HG03469 (cell line): ENCODE measurements around the gene KICS2.

Experiments
- ATAC-seq: cut with Tn5 transposase; IDR thresholded peaks from one replicate; pipeline ENCODE4 v1.9.1; 2021; ENCODE audit warnings: mild to moderate bottlenecking, moderate library complexity, moderate number of reproducible peaks; ENCODE audit not compliant: unreplicated experiment

The KICS2 gene

DNA sequence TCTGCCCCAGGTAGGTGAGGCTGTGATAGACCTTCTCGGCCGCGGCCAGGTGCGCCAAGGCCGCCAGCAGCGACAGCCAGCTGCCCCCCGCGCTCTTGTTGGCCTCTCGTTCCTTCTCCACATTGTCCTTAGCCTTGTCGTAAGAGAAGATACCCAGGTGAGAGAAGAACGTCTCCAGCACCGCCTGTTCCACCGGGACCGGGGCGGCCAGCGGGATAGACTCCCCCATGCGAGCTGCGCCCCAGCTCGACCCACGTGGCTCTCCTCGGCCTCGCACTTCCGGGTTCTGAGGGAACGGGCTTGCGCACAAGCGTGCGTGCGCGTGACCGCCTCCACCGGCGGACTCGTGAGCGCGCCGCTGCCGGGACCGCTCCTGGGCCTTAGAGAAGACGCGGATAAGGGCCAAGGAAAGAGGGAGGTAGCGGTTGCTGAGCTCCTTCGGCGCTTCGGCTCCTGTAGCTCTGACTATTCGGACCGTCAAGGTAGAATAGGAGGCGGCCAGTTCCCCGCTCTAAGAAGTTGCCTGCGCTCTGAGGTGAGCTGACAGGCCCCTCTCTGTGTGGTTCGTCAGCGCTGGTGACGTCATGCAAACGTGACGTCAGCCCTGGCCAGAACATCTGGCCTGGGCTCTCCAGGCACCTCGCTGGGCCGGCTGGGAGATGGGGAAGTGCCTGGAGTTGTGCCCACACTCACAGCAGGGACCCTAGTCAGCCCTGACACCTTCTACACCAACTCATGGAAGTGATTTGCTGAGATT is at the start of gene KICS2:
Gene KICS2 (minus strand): TSS at position 288 of the 757 bp plus-strand sequence. CDS start 59 bp downstream, at position 229.
- peak; percentile 85 for ATAC-seq

DNA sequence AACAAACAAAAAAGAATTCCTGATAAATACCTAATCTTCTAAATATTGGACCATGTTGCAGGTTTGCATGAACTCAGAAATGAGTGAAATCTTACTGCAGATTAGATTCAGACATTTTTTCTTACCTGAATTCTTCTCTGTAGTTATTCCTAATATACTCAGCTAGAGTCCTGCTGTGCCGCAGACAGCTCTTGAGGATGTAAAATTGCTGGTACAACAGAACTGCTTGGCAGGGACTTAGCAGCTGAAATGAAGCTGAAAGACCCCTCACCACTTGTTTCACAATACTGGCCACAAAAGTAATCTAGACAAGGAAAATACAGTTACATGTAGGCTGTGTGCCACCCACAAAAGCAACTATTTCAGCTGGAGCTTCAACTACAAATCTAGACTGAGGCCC is 48.3 kb upstream of the KICS2 start:
- ATAC-seq, result no peak

DNA sequence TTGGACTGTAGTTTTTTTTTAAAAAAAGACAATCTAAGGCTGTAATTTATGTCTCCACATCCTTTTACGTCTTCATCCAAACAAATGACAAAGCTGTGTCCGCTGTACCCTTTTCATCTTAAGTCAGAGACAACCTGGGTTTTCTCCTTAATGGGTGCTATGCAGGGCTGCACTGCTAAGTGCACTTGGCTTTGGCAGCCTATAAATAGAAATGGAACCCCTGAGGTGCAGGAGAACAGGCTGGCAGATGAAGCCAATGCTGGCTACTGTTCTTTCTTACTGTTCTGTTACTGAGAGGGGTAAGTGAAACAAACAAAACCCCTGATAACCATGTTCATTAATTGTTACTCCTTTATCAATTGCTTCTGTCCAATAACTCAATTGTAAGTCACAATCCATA is 47.1 kb upstream of the KICS2 start:
- no peak for ATAC-seq

DNA sequence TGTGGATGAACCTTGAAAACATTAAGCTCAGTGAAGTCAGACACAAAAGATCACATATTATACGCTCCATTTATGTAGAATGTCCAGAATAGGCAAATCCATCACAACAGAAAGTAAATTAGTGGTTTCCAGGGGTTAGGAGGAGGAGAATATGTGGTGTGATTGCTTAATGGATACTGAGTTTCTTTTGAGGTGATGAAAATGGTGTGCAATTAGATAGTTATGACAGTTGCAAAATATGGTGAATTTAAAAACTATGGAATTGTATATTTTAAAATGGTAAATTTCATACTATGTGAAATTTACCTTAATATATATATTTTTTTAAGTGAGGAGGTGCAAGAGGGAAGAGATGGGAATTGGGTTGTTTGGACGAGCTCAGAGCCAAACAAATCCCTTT is 46.3 kb upstream of the KICS2 start:
- ATAC-seq, result no peak

DNA sequence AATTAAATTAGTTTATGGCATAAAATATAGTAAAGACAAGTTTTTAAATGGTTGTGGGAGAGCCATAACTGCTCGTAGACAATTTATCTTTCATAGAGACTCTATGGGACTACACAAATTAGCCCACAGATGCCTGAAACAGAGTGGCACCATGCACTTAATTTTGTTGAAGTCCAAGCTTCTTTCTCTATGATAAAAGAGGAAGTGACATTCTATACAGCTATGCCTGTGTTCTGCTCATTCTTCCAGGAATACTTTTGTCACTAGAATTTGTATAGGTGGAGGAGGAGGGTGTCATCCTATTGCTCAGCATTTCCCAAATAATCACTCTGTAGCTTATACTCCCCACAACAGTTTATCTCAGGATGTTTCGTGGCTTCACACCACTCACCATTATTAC is 43.7 kb upstream of the KICS2 start:
- no peak for ATAC-seq

DNA sequence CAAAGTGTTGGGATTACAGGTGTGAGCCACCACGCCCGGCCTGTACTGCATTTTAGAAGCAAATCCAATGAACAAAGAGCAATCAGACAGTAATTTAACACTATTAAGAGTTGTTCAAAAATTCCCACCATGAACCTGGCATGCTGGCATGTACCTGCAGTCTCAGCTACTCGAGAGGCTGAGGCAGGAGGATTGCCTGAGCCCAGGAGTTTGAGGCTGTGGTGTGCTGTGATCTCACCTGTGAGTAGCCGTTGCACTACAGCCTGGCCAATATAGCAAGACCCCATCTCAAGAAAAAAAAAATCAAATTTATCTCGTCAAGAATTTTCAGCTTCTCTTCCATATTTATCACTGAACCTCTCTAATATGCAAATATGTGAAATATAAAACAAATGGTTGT is 39.7 kb upstream of the KICS2 start:
- no peak for ATAC-seq

DNA sequence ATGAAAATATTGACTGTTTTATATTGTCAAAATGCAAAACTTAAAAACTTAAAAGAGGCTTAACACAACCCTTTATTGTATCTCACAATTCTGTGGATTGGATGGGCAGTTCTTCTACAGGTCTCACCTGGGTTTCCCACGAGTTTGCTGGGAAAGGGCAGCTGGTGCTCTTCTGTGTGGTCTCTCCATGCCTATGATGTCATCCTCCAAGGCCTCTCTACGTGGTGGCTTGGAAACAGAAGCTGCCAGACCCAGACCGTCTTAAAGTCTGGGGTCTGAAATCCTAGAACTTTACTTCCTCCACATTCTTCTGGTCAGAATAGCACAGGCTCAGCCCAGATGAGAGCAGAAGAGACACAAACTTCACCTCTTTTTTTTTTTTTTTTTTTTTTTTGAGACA is 36.5 kb upstream of the KICS2 start:
- no peak for ATAC-seq

DNA sequence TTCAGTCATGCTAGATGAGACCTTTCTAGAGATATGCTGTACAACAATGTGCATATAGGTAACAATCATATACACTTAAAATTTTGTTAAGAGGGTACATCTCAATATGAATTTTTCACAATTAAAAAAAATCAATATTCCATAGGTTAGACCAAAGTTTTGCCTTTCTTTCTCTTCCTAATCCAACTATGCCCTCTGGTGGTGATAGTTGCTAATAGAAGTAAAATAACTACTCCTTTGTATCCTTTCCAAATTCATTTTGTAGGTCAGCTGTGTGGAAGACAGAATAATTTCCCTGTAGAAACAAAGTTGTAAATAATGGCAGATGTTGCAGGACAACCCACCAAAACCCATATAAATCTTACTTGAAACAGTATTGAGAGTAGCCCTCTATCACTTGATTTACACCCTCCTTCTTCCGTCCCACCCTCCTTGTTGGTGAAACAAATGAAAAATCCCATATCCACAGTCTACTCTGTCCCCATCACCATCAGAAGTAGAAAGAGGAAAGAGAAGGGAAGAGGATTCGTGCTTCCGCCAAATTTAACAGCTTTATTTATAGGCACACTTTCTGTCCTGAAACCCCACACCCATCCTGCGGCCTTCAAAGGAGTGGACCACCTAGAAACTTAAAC is 34.2 kb upstream of the KICS2 start:
- no peak for ATAC-seq

DNA sequence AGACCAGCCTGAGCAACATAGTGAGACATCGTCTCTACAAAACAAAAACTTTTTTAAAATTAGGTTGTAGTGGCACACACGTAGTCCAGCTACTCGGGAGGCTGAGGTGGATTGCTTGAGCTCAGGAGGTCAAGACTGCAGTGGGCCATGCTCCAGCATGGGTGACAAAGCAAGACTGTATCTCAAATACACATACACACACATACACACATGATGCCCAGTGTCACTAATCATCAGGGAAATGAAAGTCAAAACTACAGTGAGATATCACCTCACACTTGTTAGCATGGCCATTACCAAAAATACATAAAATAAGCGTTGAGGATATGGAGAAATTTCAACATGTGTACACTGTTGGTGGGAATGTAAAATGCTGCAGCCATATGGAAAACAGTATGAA is 33.2 kb upstream of the KICS2 start:
- no peak for ATAC-seq

DNA sequence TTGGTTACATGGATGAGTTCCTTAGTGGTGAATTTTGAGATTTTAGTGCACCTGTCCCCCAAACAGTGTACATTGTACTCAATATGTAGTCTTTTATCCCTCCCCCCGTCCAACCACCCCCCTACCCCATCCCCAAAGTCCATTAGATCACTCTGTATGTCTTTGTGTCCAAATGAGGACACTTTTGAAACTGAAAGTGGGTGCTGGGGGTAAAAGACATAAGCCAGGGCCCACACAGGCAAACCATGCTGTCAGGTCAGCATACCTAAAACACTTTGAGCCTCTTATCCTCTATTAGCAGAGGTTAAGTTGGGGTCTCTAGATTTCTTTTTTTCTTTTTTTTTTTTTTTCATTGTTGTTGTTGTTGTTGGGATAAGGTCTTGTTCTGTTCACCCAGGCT is 31.3 kb upstream of the KICS2 start:
- no peak for ATAC-seq

DNA sequence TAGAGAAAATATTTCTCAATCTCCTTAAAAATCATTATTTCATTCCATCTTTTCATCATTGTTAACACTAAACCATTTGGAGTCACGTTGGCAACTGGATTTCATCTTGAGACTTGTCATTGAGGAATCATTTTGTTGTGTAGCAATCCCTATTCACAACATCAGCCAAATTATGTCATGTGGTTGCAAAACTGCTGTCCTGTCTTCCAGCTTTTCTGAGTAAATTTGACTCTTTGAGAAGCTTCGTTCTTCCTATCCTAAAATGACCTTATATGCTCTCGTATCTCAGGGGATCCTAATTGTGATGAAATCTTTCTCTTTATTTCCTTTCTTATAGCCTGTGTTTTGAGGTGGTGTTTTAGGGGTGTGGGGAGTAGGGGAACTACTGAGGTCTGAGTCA is 30.6 kb upstream of the KICS2 start:
- no peak for ATAC-seq

DNA sequence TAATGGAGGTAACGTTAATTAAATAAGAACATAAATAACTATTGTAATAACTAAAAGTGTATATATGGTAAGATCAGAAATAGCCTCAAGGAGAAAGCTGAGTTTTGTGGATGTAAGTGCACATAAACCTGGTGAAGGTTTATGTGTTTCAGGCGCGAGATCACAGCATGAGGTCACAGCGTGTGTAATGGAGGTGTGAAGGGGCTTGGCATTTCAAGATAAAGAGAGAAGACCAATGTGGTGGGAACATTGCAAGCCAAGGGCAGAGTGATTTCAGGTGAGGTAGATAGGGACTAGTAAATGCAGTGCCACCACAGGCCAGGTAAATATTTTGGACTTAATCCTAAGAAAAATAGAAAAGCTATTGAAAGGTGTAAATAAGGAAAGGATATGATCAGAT is 21.7 kb upstream of the KICS2 start:
- ATAC-seq, result no peak

DNA sequence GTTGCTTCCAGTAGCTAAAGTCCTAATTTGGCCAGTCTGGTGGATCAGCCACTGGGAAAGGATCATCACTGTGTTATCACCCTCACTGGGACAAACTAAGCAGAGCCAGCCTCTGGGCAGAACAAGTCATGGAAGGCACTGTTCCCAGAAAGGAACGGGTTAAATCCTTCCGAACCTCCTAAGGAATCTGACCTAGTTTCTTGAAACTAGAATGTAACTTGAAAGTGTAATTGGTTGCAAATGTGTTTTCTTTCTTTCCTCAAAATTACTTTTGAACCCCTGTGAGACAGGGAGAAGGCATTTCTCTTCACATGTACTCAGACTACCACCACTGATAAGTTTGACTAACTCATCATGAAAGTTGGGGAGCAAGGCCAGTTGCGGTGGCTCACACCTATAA is 18.7 kb upstream of the KICS2 start:
- no peak for ATAC-seq

DNA sequence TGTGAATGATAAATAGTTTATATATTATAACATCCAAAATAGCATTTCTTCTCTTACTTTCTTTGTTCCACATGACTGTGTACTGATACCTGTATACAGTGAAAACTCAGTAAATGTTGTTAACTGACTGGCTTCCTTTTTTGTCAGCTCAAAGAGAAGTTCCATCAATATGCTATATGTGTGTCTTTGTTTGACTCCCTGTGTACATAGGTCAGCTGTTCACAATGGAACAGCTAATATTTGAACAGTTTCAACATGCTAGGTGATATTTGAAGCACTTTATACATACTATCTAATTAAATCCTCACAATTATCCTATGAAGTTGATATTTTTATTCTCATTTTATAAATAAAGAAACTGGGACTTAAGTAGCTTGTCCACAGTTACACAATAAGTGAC is 15.3 kb upstream of the KICS2 start:
- no peak for ATAC-seq

DNA sequence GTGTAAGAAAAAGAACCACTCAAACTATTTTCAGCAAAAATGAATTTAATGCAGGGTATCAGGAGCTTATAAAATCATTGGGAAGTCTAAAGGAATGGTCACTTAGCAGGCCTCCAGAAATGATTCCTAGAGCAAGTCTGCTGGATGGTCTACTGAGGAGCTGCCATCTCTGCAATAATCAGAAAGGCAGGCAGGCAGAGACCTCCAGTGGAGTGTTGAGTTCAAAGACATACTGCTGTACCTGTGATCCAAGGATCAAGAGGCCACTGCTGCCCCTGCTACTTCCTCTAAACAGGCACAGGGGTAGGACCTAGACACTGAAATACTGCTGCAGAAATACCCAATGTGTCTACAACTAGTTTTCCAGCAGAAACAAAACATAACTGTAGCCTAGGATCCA is 14.5 kb upstream of the KICS2 start:
- ATAC-seq, result no peak

DNA sequence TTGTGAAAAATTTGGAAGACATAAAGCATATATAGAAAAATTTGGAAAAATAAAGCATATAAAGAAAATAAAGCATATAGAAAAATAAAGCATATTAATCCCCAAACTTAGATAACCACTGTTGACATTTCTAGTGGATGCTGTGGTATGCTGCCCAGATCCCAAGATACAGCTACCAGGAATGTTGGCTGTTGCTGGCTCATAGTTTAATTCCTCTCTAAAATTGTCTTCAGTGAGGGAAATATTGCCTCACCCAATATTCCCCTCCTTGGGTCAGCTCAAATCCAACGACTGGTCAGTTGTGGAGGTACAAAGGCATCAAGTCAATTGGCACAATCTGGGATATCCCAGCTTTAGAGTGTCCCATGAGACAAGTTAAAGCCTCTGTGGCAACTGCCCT is 10.1 kb upstream of the KICS2 start:
- no peak for ATAC-seq

DNA sequence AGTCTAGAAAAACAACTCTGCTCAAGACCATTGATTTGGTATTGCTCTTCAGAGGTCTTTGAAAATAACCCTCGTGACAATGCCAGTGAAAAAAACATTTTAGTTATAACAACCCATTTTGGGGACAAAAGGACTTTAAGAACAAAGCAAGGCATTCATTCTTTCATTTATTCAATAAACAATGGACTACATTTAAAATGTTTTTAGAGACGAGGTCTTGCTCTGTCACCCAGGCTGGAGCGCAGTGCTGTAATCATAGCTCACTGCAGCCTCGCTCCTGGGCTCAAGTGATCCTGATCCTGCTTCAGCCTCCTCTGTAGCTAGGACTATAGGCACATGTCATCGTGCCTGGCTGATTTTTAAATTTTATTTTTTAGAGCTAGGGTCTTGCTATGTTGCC is 7.7 kb upstream of the KICS2 start:
- ATAC-seq, result no peak

DNA sequence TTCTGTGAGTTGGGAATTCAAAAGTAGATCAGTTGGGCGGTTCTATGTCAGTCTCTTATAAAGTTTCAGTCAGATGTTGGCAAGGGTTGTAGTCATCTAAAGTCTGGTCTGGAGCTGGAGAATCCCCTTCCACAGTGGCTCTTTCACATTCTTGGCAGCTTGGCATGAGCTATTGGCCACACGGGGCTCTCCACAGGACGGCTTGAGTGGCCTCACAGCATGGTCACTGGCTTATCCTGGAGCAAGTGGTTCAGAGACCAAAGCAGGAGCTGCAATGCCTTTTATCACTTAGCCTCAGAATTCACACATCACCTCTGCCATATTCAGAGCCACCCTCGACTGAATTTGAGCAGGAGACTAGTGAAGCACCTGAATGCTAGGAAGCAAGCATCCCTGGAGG is 7.1 kb upstream of the KICS2 start:
- ATAC-seq, result no peak

DNA sequence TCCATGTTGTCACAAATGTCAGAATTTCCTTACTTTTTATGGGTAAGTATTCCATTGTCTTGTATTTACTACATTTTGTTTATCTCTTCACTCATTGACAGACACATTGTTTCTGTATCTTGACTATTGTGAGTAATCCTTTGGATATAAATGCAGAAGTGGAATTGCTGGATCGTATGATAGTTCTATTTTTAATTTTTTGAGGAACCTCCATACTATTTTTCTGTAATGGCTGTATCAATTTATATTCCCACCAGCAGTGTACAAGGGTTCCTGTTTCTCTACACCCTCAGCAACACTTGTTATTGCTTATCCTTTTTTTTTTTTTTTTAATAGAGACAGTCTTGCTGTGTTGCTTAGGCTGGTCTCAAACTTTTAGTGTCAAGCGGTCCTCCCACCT is 3.5 kb upstream of the KICS2 start:
- no peak for ATAC-seq

DNA sequence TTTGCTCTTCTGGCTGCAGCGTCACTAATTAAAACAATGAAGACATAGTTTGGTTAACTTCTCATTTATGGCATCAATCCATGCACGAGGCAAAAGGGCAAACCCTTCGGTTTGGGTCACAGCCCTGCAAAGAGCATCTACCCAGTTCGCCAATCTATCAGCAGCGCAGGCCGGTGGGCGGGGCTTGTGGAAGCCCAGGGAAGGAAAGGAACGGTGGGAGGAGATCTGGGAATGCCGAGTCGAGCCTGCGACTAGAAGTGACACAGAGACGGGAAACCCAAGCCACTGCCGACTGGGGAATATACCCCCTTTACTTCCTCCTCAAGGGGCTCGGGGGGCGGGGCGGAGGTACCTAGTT is 466 bp downstream of the KICS2 start:
- ATAC-seq, result peak; percentile 24

DNA sequence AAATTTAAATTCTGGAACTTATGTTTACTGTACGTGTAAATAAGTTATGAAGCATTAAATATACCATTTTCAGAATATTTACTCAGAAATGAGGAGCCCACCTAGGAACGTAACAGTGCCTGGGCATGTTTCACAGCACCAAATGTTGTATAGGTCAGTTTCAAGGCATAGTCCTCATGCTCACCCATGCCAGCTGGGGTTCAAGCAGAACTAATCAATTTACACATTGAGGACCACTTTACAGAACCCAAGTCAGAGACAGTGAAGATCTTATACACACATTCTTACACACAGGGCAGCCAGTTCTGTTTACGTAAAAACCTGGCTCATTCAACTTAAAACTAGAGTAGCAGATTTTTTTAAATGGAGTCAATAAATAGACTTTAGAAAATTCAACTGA is 2.0 kb downstream of the KICS2 start:
- ATAC-seq, result no peak

DNA sequence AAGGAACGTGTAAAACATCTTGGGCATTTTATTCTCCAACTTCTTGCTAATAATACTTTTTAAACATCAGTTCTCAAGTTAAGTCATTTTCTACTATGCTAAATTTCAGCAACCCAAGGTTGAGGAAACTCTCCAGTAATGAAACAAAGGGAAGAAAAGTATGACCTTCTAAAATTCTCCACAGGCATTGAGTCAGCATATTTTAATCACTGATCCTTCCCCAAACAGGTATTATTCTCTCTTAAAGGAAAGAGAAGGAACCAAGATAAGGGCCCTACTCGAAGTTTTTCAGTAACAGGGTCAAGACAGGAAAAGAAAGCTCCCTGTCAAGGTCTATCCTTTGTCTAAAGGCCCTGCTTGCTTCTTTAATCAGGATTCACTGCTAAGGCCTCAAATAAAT is 3.0 kb downstream of the KICS2 start:
- no peak for ATAC-seq

DNA sequence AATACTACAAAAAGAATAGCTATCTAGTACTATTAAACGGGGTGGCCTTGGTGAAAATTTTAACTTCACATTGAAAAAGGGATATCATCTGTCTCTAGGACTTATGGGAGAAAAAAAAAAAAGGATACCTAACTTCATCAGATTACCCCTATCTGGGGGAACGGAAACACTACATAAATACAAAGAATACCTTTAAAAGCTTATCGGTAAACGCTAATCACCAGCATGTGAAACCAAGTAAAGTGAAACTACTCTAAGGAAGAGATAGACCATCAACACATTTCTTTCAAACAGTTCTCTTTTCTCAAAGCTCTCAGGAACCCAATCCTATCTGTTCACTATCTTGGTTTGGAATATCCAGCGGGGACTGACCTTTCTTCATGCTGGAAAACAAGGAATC is 3.5 kb downstream of the KICS2 start:
- no peak for ATAC-seq
